ENCODE data around the gene CDC27.
"Not testable (repeated sequence)": the region's sequence is repeated elsewhere in the genome, so short reads cannot be mapped to it uniquely, and the experiment has no call there.

Gene CDC27

GRCh38 chr17:47188876-47189731 lies at the start of gene CDC27:
Gene CDC27 (minus strand): TSS chr17:47189295. CDS start chr17:47189172, 123 bp downstream.
- peak; percentile 92 to 94 for DNase-seq (ENCODE audit: low read depth in 2 of 2)

GRCh38 chr17:47238321-47239010 lies 49.4 kb upstream of the CDC27 start:
- DNase-seq (ENCODE audit: low read depth in 2 of 2): no peak

- no peak for DNase-seq (ENCODE audit: low read depth in 2 of 2)
These were observed 48.7 kb upstream of the CDC27 start for GRCh38 chr17:47237841-47238240.

GRCh38 chr17:47235923-47236322 lies 46.8 kb upstream of the CDC27 start:
- DNase-seq (ENCODE audit: low read depth in 2 of 2): no peak

- no peak for DNase-seq (ENCODE audit: low read depth in 2 of 2)
These were observed 46.4 kb upstream of the CDC27 start for GRCh38 chr17:47235506-47235905.

GRCh38 chr17:47232465-47232864 lies 43.4 kb upstream of the CDC27 start:
- DNase-seq (ENCODE audit: low read depth in 2 of 2): no peak

GRCh38 chr17:47231866-47232265 lies 42.8 kb upstream of the CDC27 start:
- no peak for DNase-seq (ENCODE audit: low read depth in 2 of 2)

- DNase-seq (ENCODE audit: low read depth in 2 of 2): no peak
These were observed 42.2 kb upstream of the CDC27 start for GRCh38 chr17:47231334-47231733.

GRCh38 chr17:47230864-47231263 lies 41.8 kb upstream of the CDC27 start:
- DNase-seq (ENCODE audit: low read depth in 2 of 2): no peak

- peak; percentile 80 to 82 for DNase-seq (ENCODE audit: low read depth in 2 of 2)
These were observed 40.7 kb upstream of the CDC27 start for GRCh38 chr17:47229535-47230443.

- no peak for DNase-seq (ENCODE audit: low read depth in 2 of 2)
These were observed 38.8 kb upstream of the CDC27 start for GRCh38 chr17:47227862-47228261.

- DNase-seq (ENCODE audit: low read depth in 2 of 2): no peak
These were observed 37.0 kb upstream of the CDC27 start for GRCh38 chr17:47225911-47226688.

- peak; percentile 69 to 74 for DNase-seq (ENCODE audit: low read depth in 2 of 2)
These were observed 36.4 kb upstream of the CDC27 start for GRCh38 chr17:47225436-47225858.

GRCh38 chr17:47224966-47225365 lies 35.9 kb upstream of the CDC27 start:
- DNase-seq (ENCODE audit: low read depth in 2 of 2): no peak

GRCh38 chr17:47224077-47224476 lies 35.0 kb upstream of the CDC27 start:
- not testable (repeated sequence) for DNase-seq (ENCODE audit: low read depth in 2 of 2)

GRCh38 chr17:47223460-47223859 lies 34.4 kb upstream of the CDC27 start:
- DNase-seq (ENCODE audit: low read depth in 2 of 2): no peak

- DNase-seq (ENCODE audit: low read depth in 2 of 2): no peak
These were observed 33.9 kb upstream of the CDC27 start for GRCh38 chr17:47223007-47223406.

- no peak for DNase-seq (ENCODE audit: low read depth in 2 of 2)
These were observed 33.0 kb upstream of the CDC27 start for GRCh38 chr17:47222047-47222446.

GRCh38 chr17:47221154-47221553 lies 32.1 kb upstream of the CDC27 start:
- DNase-seq (ENCODE audit: low read depth in 2 of 2): no peak

- DNase-seq (ENCODE audit: low read depth in 2 of 2): no peak
These were observed 31.5 kb upstream of the CDC27 start for GRCh38 chr17:47220531-47220999.
